ENCODE results near the gene SPATA18.
"Not testable (repeated sequence)": the region's sequence is repeated elsewhere in the genome, so short reads cannot be mapped to it uniquely, and the experiment has no call there.

SPATA18 gene

GRCh38 chr4:52051615-52052474 lies 741 bp downstream of the SPATA18 start:
- DNase-seq (ENCODE audit: low read depth, low spot score): no peak

- DNase-seq (ENCODE audit: low read depth, low spot score): no peak
Measured at GRCh38 chr4:52052475-52052780, 1.3 kb downstream of the SPATA18 start.

GRCh38 chr4:52054254-52054653 lies 3.1 kb downstream of the SPATA18 start:
- DNase-seq (ENCODE audit: low read depth, low spot score): no peak

- no peak for DNase-seq (ENCODE audit: low read depth, low spot score)
Measured at GRCh38 chr4:52057196-52057595, 6.1 kb downstream of the SPATA18 start.

- no peak for DNase-seq (ENCODE audit: low read depth, low spot score)
Measured at GRCh38 chr4:52058275-52058674, 7.2 kb downstream of the SPATA18 start.

- no peak for DNase-seq (ENCODE audit: low read depth, low spot score)
Measured at GRCh38 chr4:52059372-52059771, 8.3 kb downstream of the SPATA18 start.

GRCh38 chr4:52069571-52069970 lies 18.5 kb downstream of the SPATA18 start:
- no peak for DNase-seq (ENCODE audit: low read depth, low spot score)

- DNase-seq (ENCODE audit: low read depth, low spot score): no peak
Measured at GRCh38 chr4:52071791-52072546, 20.9 kb downstream of the SPATA18 start.

GRCh38 chr4:52076731-52077130 lies 25.6 kb downstream of the SPATA18 start:
- DNase-seq (ENCODE audit: low read depth, low spot score): no peak

- no peak for DNase-seq (ENCODE audit: low read depth, low spot score)
Measured at GRCh38 chr4:52079659-52080058, 28.6 kb downstream of the SPATA18 start.

- no peak for DNase-seq (ENCODE audit: low read depth, low spot score)
Measured at GRCh38 chr4:52081216-52081615, 30.1 kb downstream of the SPATA18 start.

- not testable (repeated sequence) for DNase-seq (ENCODE audit: low read depth, low spot score)
Measured at GRCh38 chr4:52086425-52086824, 35.3 kb downstream of the SPATA18 start.

GRCh38 chr4:52091801-52092200 lies 40.7 kb downstream of the SPATA18 start:
- DNase-seq (ENCODE audit: low read depth, low spot score): no peak

GRCh38 chr4:52093466-52093865 lies 42.4 kb downstream of the SPATA18 start:
- DNase-seq (ENCODE audit: low read depth, low spot score): no peak

GRCh38 chr4:52094376-52095145 lies 43.5 kb downstream of the SPATA18 start:
- DNase-seq (ENCODE audit: low read depth, low spot score): no peak

- DNase-seq (ENCODE audit: low read depth, low spot score): no peak
Measured at GRCh38 chr4:52095374-52095773, 44.3 kb downstream of the SPATA18 start.

- DNase-seq (ENCODE audit: low read depth, low spot score): no peak
Measured at GRCh38 chr4:52096048-52096447, 44.9 kb downstream of the SPATA18 start.

GRCh38 chr4:52098618-52099017 lies 47.5 kb downstream of the SPATA18 start:
- no peak for DNase-seq (ENCODE audit: low read depth, low spot score)

GRCh38 chr4:52099860-52100461 lies 48.9 kb downstream of the SPATA18 start:
- DNase-seq (ENCODE audit: low read depth, low spot score): no peak

- DNase-seq (ENCODE audit: low read depth, low spot score): no peak
Measured at GRCh38 chr4:52102587-52102986, 51.5 kb downstream of the SPATA18 start.

- DNase-seq (ENCODE audit: low read depth, low spot score): no peak
Measured at GRCh38 chr4:52103319-52103718, 52.2 kb downstream of the SPATA18 start.

- DNase-seq (ENCODE audit: low read depth, low spot score): no peak
Measured at GRCh38 chr4:52105276-52105675, 54.2 kb downstream of the SPATA18 start.
